HFFc6 (cell line): Measurements from ENCODE around the gene GLRA1. TPM values are rescaled to one million over a fixed set of nuclear protein-coding genes. Genes with fewer than 3 reads are reported as not detected.

Experiments
- DNase-seq: peaks from one replicate; pipeline ENCODE4 v3.0.0-alpha.2; 2018
- H3K27ac Mint-ChIP-seq: 2 replicates; pipeline ENCODE4 v1.8.0; 2020; ENCODE audit warnings: mild to moderate bottlenecking, mixed read lengths
- H3K27me3 Mint-ChIP-seq: 2 replicates; pipeline ENCODE4 v1.8.0; 2021; ENCODE audit warnings: mild to moderate bottlenecking, moderate library complexity, mixed read lengths; ENCODE audit not compliant: insufficient read depth
- H3K36me3 Mint-ChIP-seq: 2 replicates; pipeline ENCODE4 v1.8.0; 2021; ENCODE audit warnings: low read depth, mixed read lengths
- H3K4me1 Mint-ChIP-seq: 2 replicates; pipeline ENCODE4 v1.8.0; 2020; ENCODE audit warnings: low read depth, mixed read lengths
- H3K4me3 Mint-ChIP-seq: 2 replicates; pipeline ENCODE4 v1.8.0; 2020; ENCODE audit warnings: mild to moderate bottlenecking, moderate library complexity, mixed read lengths
- H3K9me3 Mint-ChIP-seq: 2 replicates; pipeline ENCODE4 v1.8.0; 2020; ENCODE audit warnings: mild to moderate bottlenecking, mixed read lengths
- total RNA-seq, 6 experiments: library from RNA; stranded (reverse); fragmentation: NEBNext Ultra II Directional; extraction: Animal tissue kit (Norgen Biotek cat#: 25700); gene quantifications; 2 replicates in 1 of 6; 3 replicates in 5 of 6; pipeline ENCODE4 v1.2.3, GENCODE V29; 2021
- TF ChIP-seq, protein P1 (sequence below): fragments of 200-600 bp; sonication (generic); IDR thresholded peaks from 2 replicates; pipeline ENCODE4 v1.5.0; 2021; ENCODE audit warnings: antibody characterized with exemption, mild to moderate bottlenecking

The GLRA1 gene
- total RNA-seq, 6 experiments from 2014 or later: not detected

GRCh38 chr5:151901611-151902010, 23.0 kb downstream of the GLRA1 start:
- no peak for DNase-seq
- peaks cover 5% of the 10 kb centered on the region for H3K27me3 Mint-ChIP-seq
- no peaks in the 10 kb centered on the region for H3K36me3 Mint-ChIP-seq
- H3K27ac Mint-ChIP-seq: no peak overlapping the region
- H3K4me3 Mint-ChIP-seq: no peak overlapping the region
- peaks cover 31% of the 10 kb centered on the region for H3K4me1 Mint-ChIP-seq
- TF ChIP-seq, protein P1, sequence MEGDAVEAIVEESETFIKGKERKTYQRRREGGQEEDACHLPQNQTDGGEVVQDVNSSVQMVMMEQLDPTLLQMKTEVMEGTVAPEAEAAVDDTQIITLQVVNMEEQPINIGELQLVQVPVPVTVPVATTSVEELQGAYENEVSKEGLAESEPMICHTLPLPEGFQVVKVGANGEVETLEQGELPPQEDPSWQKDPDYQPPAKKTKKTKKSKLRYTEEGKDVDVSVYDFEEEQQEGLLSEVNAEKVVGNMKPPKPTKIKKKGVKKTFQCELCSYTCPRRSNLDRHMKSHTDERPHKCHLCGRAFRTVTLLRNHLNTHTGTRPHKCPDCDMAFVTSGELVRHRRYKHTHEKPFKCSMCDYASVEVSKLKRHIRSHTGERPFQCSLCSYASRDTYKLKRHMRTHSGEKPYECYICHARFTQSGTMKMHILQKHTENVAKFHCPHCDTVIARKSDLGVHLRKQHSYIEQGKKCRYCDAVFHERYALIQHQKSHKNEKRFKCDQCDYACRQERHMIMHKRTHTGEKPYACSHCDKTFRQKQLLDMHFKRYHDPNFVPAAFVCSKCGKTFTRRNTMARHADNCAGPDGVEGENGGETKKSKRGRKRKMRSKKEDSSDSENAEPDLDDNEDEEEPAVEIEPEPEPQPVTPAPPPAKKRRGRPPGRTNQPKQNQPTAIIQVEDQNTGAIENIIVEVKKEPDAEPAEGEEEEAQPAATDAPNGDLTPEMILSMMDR: no peak
- H3K9me3 Mint-ChIP-seq: no peaks in the 10 kb centered on the region

- no peak for DNase-seq
- H3K4me1 Mint-ChIP-seq: peaks cover 24% of the 10 kb centered on the region
- peaks cover 5% of the 10 kb centered on the region for H3K27me3 Mint-ChIP-seq
- TF ChIP-seq, protein P1: no peak
- no peaks in the 10 kb centered on the region for H3K9me3 Mint-ChIP-seq
- no peaks in the 10 kb centered on the region for H3K36me3 Mint-ChIP-seq
- H3K27ac Mint-ChIP-seq: no peak overlapping the region
- no peak overlapping the region for H3K4me3 Mint-ChIP-seq
Measured at GRCh38 chr5:151900891-151901290, 23.8 kb downstream of the GLRA1 start.

- no peak overlapping the region for H3K4me3 Mint-ChIP-seq
- TF ChIP-seq, protein P1: no peak
- peaks cover 10% of the 10 kb centered on the region for H3K4me1 Mint-ChIP-seq
- DNase-seq: no peak
- no peak overlapping the region for H3K27ac Mint-ChIP-seq
- H3K27me3 Mint-ChIP-seq: peaks cover 5% of the 10 kb centered on the region
- no peaks in the 10 kb centered on the region for H3K9me3 Mint-ChIP-seq
- H3K36me3 Mint-ChIP-seq: no peaks in the 10 kb centered on the region
Measured at GRCh38 chr5:151899399-151899798, 25.3 kb downstream of the GLRA1 start.

DNA sequence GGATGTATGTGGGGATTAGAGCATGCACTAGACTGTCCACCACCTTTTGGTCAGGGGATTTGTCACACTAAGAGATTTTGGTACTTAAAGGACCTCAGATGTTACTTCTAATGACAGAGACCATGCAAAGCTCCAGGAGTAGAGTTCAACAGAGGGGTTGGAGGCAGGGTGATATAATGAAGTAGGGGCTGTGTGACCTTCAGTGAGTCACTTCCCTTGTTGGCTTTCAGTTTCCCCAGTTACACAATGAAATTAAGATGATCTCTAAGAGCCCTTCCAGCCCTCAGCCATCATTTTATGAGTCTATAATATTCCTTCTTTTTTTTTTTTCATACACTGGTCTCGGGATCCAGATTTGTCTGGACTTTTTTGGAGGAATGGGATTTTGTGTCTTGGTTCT, 26.8 kb downstream of the GLRA1 start:
- H3K27ac Mint-ChIP-seq: no peak overlapping the region
- peaks cover 5% of the 10 kb centered on the region for H3K27me3 Mint-ChIP-seq
- DNase-seq: no peak
- no peak overlapping the region for H3K4me3 Mint-ChIP-seq
- no peaks in the 10 kb centered on the region for H3K36me3 Mint-ChIP-seq
- TF ChIP-seq, protein P1: no peak
- H3K9me3 Mint-ChIP-seq: no peaks in the 10 kb centered on the region
- H3K4me1 Mint-ChIP-seq: peaks cover 9% of the 10 kb centered on the region

DNA sequence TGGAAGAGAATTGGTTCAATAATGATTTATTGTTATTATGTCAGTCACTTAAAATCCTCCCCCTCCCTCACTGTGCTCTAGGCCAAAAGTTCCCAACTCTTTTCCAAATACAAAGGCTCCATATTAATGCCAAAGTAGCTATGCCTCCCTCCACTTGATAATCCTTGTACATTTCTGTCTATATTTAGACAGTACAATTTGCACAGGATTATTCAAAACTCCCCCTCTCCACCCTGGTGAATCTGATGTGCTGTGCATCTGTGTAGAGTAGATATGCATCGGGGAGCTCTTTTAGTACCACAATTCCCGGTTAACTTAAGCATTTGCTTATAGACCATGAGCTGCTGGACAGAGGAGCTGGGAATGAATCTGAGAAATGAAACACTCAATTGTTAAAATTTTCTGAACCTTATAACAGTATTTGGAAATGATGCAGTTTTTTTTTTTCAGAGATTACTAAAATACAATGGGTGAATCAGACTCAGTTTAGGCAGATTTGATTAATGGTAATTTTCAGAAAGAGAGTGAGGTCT, 27.6 kb downstream of the GLRA1 start:
- Mint-ChIP-seq H3K36me3 (no peaks in the 10 kb centered on the region), H3K27ac (no peak overlapping the region), H3K27me3 (peaks cover 5% of the 10 kb centered on the region), H3K4me1 (peaks cover 9% of the 10 kb centered on the region), H3K9me3 (no peaks in the 10 kb centered on the region), H3K4me3 (no peak overlapping the region; the same call in 1 of the 2 replicates)
- TF ChIP-seq, protein P1: no peak
- DNase-seq: no peak
